GM21360 (cell line): ENCODE data around the gene ANKRD60.

Source experiments
- ATAC-seq: cut with Tn5 transposase; IDR thresholded peaks from one replicate; pipeline ENCODE4 v1.9.1; 2021; ENCODE audit warnings: mild to moderate bottlenecking, moderate library complexity; ENCODE audit not compliant: unreplicated experiment

The ANKRD60 gene

DNA sequence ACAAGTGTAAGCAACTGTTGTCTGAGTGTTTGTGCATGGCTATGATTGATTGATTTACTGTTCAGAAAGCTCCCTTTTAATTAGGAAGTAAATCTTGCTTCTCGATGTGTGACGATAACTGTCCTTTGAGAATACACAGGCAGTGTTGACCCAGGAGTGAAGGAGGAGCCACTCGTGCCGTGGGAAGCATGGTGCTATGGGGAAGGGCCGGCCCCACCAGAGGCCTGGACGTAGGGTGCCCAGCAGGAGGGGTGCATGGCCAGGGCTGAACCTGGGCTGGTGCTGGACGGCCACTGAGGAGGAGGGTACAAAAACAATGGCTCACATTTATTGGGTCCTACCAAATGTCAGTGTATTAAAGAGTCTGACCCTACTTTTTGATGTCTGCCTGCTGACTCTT lies 60.7 kb downstream of the ANKRD60 start:
- no peak for ATAC-seq
